ENCODE measurements around the gene ABHD17C. TPM values are rescaled to one million over a fixed set of nuclear protein-coding genes. Genes with fewer than 3 reads are reported as not detected.
A peak's percentile ranks its signal among the peaks of the same experiment; 100 is the strongest.

Gene ABHD17C
- total RNA-seq, 3 donors from 2014 or later = 5.3 to 7.2 (median 5.8) TPM

DNA sequence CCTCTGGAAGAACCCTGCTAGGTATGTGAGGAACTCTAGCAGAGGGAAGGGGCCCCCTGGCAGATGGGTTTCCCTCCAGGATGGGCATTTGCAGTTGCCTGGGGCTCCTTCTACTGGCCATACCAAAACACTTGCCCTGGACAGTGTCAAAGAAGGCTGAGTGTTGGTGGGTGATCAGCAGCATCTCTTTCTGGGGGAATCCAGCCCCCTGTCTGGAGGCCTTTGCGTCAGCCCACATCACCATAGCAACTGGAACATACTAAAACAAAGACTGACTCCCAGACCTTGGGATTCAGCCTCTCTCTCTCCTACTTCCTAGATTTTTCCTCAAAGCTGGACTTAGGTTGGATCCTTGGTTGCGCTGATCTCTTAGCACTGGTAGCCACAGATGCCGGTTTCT, 92.2 kb downstream of the ABHD17C start:
- peaks cover 9% of the 10 kb centered on the region for H3K4me1 Mint-ChIP-seq (ENCODE audit: low read depth)
- ATAC-seq = no peak
- H3K27me3 Mint-ChIP-seq (ENCODE audit: low read depth) = peaks cover 1% of the 10 kb centered on the region
- no peaks in the 10 kb centered on the region for H3K9me3 Mint-ChIP-seq
- no peak overlapping the region for H3K4me3 Mint-ChIP-seq
- DNase-seq = no peak
- H3K36me3 Mint-ChIP-seq (ENCODE audit: insufficient read depth) = no peaks in the 10 kb centered on the region

DNA sequence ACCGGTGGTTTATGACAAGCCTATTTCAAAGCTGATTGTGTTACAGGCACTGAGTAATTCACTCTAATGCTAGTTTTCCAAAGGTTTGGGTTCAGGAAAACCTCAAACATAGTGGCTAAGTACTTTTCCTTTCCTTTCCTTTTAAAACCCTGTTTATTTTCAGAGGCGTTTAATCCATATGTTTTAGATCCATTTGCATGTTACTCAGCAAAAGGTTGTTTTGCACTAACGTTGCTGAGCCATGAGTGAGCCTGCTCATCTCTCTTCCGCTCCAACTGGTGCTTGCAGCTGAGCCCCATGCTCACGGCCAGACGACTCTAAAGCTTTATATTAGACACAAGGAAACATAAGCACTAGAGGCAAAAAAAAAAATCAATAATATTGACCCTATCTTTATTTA, 93.4 kb downstream of the ABHD17C start:
- no peak for DNase-seq
- H3K27me3 Mint-ChIP-seq (ENCODE audit: low read depth) = no peaks in the 10 kb centered on the region
- H3K4me1 Mint-ChIP-seq (ENCODE audit: low read depth) = peaks cover 2% of the 10 kb centered on the region
- ATAC-seq = no peak
- no peaks in the 10 kb centered on the region for H3K9me3 Mint-ChIP-seq
- no peaks in the 10 kb centered on the region for H3K36me3 Mint-ChIP-seq (ENCODE audit: insufficient read depth)
- H3K4me3 Mint-ChIP-seq = no peak overlapping the region

DNA sequence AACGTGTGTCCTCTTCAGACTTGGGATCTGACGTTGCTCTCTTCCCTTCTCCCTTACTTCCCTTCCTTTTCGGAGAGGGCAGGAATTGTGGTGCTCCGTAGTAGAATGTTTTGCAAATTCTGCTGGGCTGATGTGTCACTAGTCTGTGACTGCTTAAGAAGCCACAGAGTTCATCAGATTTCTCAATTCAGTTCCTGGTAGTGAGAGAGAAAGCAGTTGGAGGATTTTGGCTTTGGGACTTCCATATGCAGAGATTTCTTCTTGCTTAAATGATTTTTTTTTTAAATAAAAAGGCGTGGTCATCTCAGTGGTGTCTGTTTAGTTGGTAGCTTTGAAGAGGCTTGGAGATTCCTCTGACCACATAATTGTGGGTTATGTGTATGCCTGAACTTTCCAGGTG, 94.2 kb downstream of the ABHD17C start:
- no peak overlapping the region for H3K4me3 Mint-ChIP-seq
- no peak for DNase-seq
- ATAC-seq = no peak
- H3K27me3 Mint-ChIP-seq (ENCODE audit: low read depth) = no peaks in the 10 kb centered on the region
- H3K9me3 Mint-ChIP-seq = no peaks in the 10 kb centered on the region
- no peaks in the 10 kb centered on the region for H3K4me1 Mint-ChIP-seq (ENCODE audit: low read depth)
- H3K36me3 Mint-ChIP-seq (ENCODE audit: insufficient read depth) = no peaks in the 10 kb centered on the region

DNA sequence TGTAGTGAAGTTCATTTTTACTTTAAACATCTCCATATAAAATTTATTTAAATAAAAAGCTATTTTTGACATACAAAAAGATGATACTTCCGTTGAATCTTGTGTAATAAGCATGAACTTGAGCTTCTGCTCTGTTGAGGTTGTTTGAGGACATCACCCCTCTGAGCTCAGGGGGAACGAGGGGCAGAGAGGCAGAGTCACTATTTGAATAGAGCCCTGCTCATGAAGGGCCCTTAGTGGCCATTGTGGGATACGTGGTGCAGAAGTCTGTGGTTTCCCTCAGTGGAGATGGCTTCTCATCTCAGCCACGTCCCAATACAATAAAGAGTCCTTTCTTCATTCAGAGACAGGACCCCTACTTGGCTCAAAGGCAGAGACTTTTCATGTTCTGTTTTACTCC, 94.7 kb downstream of the ABHD17C start:
- H3K27me3 Mint-ChIP-seq (ENCODE audit: low read depth) = peaks cover 2% of the 10 kb centered on the region
- ATAC-seq = no peak
- H3K9me3 Mint-ChIP-seq = no peaks in the 10 kb centered on the region
- H3K4me3 Mint-ChIP-seq = no peak overlapping the region
- no peaks in the 10 kb centered on the region for H3K36me3 Mint-ChIP-seq (ENCODE audit: insufficient read depth)
- DNase-seq = no peak
- no peaks in the 10 kb centered on the region for H3K4me1 Mint-ChIP-seq (ENCODE audit: low read depth)

DNA sequence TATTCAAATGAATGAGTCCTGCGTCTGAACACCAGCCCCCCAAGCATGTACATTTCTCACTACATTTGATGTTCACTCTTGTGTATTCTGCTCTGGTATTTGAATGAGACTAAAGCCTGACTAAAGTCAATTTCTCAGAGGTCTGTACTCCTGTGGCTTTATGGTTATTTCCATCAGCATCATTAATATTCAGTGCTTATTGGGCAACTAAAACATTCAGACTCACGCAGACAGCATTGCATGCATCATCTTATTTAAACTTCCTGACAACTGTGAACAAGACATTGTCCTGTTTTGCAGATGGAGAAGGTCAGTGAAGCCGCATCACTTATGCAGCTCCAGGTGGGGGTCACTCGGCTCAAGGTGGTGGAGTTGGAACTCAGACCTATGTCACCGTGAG, 95.1 kb downstream of the ABHD17C start:
- Mint-ChIP-seq H3K36me3 (ENCODE audit: insufficient read depth) (no peaks in the 10 kb centered on the region), H3K4me3 (no peak overlapping the region), H3K4me1 (ENCODE audit: low read depth) (no peaks in the 10 kb centered on the region), H3K27me3 (ENCODE audit: low read depth) (peaks cover 3% of the 10 kb centered on the region), H3K9me3 (no peaks in the 10 kb centered on the region)
- no peak for ATAC-seq
- DNase-seq = no peak

DNA sequence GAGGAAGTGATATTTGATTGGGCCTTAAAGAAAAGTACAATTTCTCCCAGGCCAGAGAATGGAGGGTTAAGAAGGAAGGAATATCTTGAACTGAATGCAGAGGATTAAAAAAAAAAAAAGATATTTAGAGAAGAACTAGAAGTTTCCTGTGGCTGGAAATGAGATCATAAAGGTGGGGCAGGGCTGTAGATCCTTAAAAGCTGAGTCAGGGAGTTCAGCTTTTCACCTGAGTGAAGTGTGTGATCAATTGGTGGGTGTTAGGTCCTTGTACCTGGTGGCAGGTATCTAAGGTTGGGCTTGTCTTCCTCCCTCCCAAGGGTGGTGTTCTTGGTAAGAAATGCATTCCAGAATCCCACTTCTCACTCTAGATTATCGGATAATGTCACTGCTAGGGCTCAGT, 95.9 kb downstream of the ABHD17C start:
- Mint-ChIP-seq H3K4me1 (ENCODE audit: low read depth) (no peaks in the 10 kb centered on the region), H3K4me3 (no peak overlapping the region), H3K27me3 (ENCODE audit: low read depth) (peaks cover 3% of the 10 kb centered on the region), H3K9me3 (no peaks in the 10 kb centered on the region), H3K36me3 (ENCODE audit: insufficient read depth) (no peaks in the 10 kb centered on the region)
- ATAC-seq = no peak
- no peak for DNase-seq

DNA sequence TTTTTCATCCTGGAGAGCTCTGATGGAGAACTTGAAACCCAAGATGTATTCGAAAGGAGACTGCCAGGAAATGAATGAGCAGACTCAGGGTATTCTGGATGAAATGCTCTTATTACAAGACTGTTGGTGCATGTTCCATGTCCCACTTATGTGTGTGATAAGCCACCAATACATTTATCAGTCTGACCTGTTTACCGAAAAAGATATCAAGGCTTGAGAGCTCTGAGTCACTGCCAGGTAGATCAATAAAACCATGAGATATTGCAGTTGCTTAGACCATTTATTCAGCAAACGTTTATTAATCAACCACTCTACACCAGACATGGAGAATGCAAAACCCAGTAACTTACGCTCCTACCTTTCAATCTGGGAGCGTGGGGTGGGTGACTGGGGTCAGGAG, 101.3 kb downstream of the ABHD17C start:
- no peaks in the 10 kb centered on the region for H3K36me3 Mint-ChIP-seq (ENCODE audit: insufficient read depth)
- no peaks in the 10 kb centered on the region for H3K9me3 Mint-ChIP-seq
- no peak for ATAC-seq
- H3K4me3 Mint-ChIP-seq = no peak overlapping the region
- no peaks in the 10 kb centered on the region for H3K4me1 Mint-ChIP-seq (ENCODE audit: low read depth)
- no peak for DNase-seq
- H3K27me3 Mint-ChIP-seq (ENCODE audit: low read depth) = peaks cover 8% of the 10 kb centered on the region

DNA sequence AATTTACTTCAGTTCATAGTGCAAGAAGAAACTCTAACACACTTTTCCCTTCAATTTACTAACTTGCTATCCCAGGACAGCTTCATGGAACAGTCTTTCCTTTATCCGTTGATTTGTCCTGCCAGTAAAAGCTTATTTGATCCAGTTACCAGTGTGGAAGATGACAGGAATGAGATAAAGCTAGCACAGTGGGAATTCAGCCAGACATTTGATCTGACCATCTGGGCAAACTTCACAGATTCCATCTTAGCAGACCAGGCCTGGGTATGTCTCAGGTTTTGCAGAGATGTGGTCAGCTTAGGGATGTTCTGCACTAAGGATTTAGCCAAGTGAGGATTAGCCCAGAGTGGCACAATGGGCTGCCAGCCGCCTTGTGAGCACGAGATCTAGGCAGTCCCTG, 103.8 kb downstream of the ABHD17C start:
- H3K4me1 Mint-ChIP-seq (ENCODE audit: low read depth) = peaks cover 5% of the 10 kb centered on the region
- DNase-seq (no peak), ATAC-seq (no peak)
- H3K36me3 Mint-ChIP-seq (ENCODE audit: insufficient read depth) = no peaks in the 10 kb centered on the region
- H3K4me3 Mint-ChIP-seq = no peak overlapping the region
- no peaks in the 10 kb centered on the region for H3K9me3 Mint-ChIP-seq
- H3K27me3 Mint-ChIP-seq (ENCODE audit: low read depth) = peaks cover 8% of the 10 kb centered on the region

DNA sequence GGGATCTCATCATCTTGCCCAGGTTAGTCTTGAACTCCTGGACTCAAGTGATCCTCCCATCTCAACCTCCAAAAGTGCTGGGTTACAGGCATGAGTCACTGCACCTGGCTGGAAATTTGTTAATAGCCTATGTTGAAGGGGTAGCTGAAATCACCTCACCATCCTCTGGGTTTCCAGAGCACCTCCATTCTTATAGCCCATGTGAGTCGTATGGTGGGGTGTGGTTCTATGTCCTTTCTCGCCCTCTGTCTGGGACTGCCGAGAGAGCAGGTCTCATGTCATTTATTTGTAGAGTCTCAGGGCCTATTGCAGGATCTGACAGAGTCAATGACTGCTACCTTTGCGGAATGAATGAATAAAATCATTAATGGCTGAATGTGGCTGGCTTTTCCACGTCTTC, 105.0 kb downstream of the ABHD17C start:
- DNase-seq = no peak
- no peaks in the 10 kb centered on the region for H3K9me3 Mint-ChIP-seq
- ATAC-seq = no peak
- H3K27me3 Mint-ChIP-seq (ENCODE audit: low read depth) = peaks cover 5% of the 10 kb centered on the region
- no peak overlapping the region for H3K4me3 Mint-ChIP-seq
- H3K36me3 Mint-ChIP-seq (ENCODE audit: insufficient read depth) = no peaks in the 10 kb centered on the region
- peaks cover 16% of the 10 kb centered on the region for H3K4me1 Mint-ChIP-seq (ENCODE audit: low read depth)

DNA sequence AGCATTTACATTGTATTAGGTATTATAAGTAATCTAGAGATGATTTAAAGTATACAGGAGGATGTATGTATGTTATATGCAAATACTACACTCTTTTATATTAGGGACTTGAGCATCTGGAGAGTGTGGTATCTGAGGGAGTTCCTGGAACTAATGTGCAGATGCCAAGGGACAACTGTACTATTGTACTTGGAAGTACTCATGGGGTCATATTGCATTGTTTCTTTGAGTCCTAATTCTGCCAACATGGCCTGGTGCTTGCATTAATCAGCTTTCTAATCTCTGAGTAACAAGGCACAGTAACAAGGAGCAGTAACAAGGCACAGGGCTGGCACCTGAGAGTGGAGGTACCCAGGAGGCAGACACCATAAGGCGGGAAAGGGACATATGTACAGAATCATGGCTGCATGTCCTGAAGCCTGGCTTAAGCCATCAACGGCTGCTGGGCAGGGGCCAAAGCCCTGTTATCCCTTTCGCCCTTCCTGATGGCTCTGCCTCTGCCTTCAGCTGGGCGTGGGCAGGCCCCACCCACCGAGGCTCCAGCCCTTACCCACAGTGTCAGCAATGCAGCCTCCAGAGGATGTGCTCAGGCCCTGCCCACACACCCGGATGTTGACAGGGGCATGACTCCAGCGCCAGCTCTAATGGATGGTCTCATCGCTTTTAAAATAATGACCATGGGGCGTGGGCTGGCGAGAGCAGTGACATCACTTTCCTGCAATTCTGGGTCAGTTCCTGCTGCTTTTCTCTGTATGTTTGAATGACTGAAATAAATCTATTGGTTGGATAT, 107.0 kb downstream of the ABHD17C start:
- Mint-ChIP-seq H3K27me3 (ENCODE audit: low read depth) (peaks cover 2% of the 10 kb centered on the region), H3K9me3 (no peaks in the 10 kb centered on the region), H3K36me3 (ENCODE audit: insufficient read depth) (no peaks in the 10 kb centered on the region), H3K4me1 (ENCODE audit: low read depth) (peaks cover 20% of the 10 kb centered on the region), H3K4me3 (no peak overlapping the region)
- DNase-seq = no peak
- no peak for ATAC-seq

DNA sequence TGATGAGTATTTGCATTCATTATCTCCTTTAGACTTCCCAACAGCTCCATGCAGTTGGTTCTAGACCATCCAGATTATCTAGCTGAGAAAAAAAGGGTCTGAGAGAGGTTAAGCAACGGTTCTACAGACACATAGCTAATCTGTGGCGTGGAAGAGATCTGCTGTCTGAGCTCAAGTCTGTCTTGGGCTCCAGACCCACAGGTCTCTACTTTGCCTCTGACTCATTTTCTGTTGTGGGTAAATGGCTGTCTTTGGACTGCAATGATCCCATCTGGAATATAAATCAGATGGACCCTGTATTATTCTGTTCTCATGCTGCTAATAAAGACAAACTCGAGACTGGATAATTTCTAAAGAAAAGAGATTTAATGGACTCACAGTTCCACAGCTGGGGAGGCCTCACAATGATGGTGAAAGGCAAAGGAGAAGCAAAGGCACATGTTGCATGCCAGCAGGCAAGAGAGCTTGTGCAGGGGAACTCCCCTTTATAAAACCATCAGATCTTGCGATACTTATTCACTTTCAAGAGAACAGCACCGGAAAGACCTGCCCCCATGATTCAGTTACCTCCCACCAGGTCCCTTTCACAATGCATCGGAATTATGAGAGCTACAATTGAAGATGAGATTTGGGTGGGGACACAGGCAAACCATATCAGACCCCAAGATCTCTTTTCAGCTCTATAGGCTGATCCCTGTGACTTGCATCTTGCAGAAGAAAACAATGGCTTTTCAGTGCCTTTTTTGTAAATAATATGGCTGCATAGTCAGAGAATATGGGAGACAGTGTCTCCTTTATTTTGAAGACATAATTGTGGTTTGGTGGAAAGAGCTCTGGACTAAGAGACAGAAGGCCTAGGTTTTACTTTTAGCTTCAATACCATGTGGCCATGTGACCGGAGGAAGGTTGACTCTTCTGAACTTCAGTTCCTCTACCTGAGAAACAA, 108.7 kb downstream of the ABHD17C start:
- ATAC-seq = peak; percentile 77 to 83
- DNase-seq = no peak
- no peaks in the 10 kb centered on the region for H3K9me3 Mint-ChIP-seq
- peaks cover 20% of the 10 kb centered on the region for H3K4me1 Mint-ChIP-seq (ENCODE audit: low read depth)
- no peak overlapping the region for H3K4me3 Mint-ChIP-seq
- H3K36me3 Mint-ChIP-seq (ENCODE audit: insufficient read depth) = no peaks in the 10 kb centered on the region
- H3K27me3 Mint-ChIP-seq (ENCODE audit: low read depth) = peaks cover 2% of the 10 kb centered on the region

DNA sequence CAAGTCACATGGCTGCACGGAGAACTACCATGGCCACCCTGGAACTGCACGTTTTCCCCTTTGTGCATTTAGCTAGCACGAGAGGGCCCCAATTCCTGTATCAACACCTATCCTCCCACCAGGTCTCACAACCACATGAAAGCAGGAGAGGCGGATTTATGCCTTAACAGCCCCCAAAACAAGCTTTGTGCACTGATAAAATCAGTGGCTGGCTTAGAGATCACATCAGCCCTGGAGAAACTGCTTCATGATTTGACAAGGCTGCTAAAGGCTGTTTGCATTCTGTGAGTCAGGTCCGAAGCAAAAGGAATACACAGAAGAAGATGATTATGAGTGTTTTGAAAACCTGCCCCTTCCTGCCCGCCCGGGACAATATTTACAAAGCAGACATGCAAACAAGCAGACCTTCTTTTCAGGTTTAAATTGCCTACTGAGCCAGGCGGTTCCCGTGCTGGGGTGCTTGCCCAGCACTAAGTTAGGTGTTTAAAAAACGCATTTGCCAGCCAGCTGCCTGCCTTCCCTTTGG, 109.9 kb downstream of the ABHD17C start:
- Mint-ChIP-seq H3K4me1 (ENCODE audit: low read depth) (peaks cover 20% of the 10 kb centered on the region), H3K9me3 (no peaks in the 10 kb centered on the region), H3K36me3 (ENCODE audit: insufficient read depth) (no peaks in the 10 kb centered on the region), H3K27me3 (ENCODE audit: low read depth) (peaks cover 2% of the 10 kb centered on the region), H3K4me3 (no peak overlapping the region)
- DNase-seq (no peak), ATAC-seq (peak; percentile 53 to 67)

All from activated T-cell treated with anti-CD3 and anti-CD28 coated beads, Interleukin-2, amount 50 U/mL, for 4 hours (primary cell).